AG08396 (cell line): ENCODE measurements around the gene ALCAM.
A peak's percentile ranks its signal among the peaks of the same experiment; 100 is the strongest.

ENCODE experiments used
- DNase-seq: peaks from one replicate; pipeline ENCODE4 v3.0.0; 2012; ENCODE audit warnings: low spot score, mixed read lengths

The ALCAM gene

DNA sequence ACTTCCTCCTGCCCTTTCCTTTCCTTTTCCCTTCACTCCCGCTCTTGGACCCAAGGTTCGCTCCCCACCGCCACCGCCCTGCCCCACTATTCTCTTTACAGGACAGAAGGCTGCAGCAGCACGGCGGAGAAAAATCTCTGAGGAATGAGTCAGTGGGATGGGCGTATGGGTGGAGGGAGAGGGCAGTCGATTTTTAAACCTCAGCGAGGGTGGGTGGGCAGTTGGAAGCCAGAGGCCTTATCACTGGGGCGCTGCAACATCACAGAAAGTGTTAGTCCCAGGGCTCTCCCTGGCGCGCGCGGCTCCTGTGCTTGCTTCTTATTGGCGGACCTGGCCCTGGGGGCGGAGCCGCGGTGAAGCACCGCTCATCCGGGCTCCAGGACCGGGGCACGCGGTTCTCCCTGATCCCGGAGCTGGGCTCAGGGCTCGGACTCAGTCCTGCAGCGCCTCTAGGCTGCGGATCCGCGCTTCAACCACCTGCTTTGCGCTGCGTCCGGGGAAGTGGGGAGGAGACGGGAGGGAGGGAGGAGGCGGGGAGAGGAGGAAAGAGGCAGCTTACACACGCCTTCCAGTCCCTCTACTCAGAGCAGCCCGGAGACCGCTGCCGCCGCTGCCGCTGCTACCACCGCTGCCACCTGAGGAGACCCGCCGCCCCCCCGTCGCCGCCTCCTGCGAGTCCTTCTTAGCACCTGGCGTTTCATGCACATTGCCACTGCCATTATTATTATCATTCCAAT lies at the start of gene ALCAM:
Gene ALCAM, plus strand, starts transcription at position 584 of the 737 bp plus-strand sequence.
- peak; percentile 91 for DNase-seq

DNA sequence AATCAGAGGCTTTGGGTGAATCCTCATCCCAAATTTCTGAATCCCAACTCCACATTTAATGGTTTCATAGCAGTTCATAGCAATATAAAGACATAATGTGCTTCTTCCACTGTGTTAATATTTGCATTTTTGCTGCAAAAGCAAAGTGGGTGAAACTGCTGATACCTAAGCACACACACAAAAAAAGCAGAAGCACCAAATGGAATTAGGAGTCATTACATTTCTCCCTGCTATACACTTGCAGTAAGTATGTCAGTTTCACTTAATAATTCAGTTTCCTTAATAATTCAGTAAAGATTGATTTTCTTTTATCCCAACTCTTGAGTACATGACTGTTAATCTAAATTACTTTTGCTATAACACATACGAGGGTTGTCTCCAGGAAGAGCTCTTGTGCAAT lies 48.9 kb upstream of the ALCAM start:
- no peak for DNase-seq

DNA sequence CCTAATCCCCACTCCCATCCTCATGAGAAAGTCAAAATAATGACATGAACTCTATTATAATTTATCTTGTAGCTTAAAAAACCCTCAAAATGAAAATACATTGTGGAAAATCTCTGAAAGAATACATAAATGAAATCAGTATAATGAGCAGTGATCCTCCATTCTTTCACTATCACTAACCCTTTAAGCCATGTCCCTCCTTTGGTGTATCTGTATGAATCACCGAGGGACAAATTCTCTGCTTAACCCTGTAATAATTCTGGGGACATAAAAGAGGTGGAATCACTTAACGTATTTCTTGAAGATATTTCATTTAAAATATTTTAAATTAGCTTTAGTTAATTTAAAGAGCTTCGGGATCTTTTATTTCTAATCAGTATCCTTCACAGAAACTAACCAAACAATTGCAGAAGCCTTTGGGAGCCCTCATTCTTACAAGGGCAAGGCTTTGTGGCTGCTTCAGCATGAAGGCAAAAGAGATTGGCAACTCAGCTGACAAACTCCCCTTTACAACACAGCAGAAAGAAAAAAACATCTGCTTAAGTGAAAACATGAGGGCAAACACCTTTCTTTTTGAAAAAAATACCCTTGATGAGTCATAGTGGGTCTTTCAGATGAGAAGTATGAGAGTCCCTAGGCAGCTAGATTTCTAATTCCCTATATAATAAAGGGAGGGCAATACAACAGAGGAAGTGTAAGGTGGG lies 44.0 kb upstream of the ALCAM start:
- DNase-seq, result no peak

DNA sequence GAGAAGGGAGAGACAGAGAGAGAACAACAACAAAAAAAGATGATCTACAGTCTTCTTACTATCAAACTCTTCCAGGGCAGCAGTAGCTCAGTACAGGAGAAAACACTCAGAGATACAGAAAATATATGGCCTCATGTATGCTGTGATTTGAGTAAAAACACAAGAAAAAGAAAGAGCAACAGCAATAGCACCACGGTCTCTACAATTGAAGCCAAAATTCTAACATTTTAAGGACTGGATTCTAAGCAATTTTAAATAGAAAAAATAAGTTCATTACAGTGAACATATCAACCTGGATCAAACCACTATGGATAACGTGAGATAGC lies 43.5 kb upstream of the ALCAM start:
- no peak for DNase-seq

DNA sequence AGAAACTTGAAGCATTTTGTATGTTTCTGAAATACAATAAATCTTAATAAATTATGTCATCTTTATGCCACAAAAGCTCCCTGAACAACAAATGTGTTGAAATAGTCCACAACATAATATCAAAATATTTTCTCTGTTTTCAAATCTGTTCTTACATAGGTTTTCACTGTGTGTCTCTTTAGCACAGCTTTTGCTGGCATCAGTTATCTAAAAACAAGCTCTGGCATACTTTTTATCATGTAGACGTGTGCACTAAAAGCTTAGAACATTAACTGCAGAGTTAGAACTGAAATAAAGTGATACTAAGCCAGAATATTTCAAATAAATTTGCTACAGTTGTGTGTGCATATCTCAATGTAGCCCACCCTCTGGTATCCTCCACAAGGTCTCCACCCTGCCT lies 41.8 kb upstream of the ALCAM start:
- DNase-seq, result no peak

DNA sequence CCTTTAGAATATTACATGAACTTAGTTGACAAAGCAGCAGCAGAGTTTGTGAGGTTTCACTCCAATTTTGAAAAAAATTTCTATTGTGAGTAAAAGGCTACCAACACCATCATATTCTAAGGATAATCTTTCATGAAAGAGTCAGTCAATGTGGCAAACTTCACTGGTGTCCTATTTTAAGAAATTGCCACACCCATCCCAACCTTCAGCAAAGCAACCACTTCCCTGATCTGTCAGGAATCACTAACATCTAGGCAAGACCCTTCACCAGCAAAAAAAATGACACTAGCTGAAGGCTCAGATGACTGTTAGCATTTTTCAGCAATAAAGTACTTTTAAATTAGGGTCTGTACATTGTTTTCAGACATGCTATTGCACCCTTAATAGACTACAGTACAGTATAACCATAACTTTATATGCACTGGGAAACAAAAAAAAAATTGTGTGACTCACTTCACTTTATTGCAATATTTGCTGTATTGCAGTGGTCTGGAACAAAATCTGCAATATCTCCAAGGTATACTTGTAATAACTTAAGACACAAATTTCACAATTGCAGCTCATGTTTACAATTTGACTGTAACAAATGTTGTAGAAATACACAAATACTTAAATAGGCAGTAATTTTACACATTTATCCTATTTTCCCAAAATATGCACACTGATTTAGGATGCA lies 38.9 kb upstream of the ALCAM start:
- no peak for DNase-seq

DNA sequence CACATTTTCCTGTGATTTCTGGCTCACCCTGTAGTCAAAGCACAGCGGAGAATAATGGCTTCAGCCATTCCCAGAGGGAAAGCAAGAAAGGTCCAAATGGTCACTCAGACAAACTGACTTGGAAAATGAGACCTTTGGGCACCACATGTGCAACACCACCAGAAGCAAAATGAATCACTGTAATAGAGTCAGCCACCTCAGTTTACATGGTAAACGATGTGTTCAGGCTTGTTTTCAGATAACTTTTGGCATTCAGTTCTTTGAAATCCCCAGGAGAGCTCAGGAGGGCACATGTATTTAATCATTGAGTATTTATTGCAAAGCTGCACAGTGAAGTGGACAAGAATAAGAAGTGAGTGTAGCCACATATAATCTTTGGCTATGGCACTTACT lies 38.4 kb upstream of the ALCAM start:
- DNase-seq, result no peak

DNA sequence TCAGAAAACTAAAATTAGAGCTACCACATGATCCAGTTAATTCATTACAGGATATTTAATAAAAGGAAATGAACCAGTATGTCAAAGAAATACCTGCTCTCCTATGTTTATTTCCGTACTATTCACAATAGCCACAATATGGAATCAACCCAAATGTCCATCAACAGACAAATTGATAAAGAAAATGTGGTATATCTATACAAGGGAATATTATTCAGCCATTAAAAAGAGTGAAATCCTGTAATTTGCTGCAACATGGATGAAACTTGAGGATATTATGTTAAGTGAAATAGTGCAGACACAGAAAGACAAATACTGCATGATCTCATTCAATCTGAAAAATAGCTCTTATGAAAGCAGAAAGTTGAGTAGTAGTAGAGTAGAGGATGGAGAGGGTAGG lies 33.7 kb upstream of the ALCAM start:
- no peak for DNase-seq

DNA sequence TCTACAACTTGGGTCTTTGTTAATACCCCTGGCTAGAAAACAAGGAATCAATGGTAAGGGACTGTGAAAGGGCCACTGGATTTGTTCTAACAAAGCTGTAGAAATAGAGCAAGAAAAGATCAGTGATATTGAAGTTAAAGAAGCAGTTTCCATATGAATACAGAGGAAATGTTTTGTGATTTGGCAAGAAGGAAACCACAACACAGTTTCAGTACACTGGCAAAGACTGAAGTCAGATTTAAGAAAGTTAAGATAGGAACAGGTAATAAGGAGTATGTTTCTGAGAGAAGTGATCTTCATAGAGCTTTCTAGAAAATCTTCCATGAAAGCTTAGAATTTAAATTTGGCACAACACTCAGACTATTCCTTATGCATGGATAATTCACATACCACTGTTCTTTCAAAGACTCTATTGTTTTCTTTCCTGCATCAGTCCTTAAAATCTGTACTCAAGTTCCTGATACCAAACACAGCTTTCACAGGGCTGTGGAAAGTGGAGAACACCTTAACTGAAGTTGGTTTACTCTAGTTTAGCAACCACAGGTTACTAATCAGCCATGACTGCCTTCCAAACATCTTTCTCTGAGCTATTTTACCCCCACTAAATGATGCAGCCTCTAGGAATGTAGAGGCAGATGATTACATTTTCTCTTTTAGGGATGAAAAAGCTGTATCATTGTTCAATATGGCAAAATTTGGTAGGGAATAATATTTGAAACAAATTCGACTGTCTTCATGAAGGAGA lies 32.4 kb upstream of the ALCAM start:
- peak; percentile 25 for DNase-seq

DNA sequence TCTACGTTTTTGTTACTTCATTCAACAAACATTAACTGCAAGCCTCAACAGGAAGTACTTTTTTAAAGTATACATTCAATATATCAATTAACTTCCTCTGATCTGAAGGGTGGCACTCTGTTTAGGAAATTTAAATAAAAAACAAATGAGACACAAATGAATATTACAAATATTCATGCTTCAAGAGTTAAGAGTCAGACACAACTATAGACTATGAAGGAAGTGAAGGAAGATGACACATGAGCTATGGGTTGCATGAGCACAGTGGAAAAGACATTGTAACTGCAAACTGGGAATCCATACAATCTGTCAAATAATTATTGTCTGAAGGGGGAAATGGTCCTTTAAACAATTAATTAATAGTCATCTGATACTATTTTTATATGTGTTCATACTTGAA lies 26.8 kb upstream of the ALCAM start:
- no peak for DNase-seq

DNA sequence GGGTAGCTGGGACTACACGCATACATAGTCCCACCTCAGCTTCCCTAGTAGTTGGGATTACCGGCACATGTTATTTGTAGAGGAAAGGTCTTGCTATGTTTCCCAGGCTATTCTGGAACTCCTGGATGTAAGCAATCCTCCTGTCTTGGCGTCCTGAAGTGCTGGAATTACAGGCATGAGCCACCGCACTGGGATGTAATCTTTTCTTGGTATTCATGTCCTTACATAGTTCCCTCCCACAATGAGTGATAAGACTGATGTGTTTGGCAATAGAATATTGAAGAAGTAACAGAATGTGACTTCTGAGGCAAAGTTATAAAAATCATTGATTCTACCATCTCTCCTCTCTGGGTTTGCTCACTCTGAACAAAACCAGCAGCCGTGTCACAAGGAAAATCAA lies 22.7 kb upstream of the ALCAM start:
- no peak for DNase-seq

DNA sequence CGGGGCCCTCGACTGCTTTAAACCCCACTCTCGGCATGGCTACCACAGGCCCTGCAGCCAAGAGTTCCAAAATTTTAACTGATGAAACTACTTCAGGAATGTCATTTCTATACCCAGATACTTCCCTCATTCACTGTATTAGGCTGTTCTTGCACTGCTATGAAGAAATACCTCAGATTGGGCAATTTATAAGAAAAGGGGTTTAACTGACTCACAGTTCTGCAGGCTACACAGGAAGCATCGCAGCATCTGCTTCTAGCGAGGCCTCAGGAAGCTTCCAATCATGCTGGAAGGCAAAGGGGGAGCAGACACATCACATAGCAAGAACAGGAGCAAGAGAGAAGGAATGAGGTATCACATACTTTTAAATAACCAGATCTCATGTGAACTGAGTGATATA lies 21.6 kb upstream of the ALCAM start:
- no peak for DNase-seq

DNA sequence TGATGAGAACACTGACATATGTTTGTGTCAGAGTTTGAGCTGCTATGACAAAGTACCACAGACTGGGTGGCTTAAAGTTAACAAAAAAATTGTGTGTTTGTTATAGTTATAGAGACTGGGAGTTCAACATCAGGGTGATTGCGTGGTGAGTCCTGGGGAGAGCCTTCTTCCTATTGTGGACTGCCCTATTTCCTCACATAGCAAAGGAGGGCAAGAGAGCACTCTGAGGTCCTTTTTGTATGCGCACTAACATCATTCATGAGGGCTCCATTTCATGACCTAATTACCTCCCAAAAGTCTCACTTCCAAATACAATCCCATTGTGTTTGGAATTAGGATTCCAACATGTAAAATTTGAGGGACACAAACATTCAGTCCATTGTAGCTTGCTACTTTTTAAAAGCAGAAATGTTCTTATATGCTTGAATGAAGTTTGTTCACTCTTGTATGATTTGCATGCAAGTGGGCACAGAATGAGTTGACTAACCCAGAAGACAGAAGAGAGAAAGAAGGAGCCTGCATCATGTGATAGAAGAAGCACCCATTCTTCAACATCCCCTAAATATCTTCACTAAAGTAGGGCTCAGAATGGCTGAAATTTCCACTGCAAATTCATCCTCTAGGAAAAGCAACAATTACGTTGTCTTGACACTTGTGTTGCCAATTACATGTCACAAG lies 18.9 kb upstream of the ALCAM start:
- DNase-seq, result no peak

DNA sequence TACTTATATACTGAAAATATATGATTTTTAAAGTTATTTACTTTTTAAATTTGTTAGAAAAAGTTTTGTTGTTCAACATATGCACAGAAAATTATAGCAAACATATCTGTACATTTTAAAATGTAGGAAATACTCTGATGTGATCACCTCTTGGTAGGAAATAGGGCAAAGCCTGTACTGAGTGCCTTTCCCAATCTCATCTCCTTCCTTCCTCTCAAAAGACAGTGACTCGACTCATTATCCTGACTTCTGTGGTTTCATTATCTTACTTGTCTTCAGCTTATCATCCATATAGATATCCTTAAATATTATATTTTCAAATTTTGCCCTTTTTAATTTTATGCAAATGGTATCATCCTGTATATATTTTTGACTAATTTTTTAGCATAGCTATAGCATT lies 18.4 kb upstream of the ALCAM start:
- DNase-seq, result no peak

DNA sequence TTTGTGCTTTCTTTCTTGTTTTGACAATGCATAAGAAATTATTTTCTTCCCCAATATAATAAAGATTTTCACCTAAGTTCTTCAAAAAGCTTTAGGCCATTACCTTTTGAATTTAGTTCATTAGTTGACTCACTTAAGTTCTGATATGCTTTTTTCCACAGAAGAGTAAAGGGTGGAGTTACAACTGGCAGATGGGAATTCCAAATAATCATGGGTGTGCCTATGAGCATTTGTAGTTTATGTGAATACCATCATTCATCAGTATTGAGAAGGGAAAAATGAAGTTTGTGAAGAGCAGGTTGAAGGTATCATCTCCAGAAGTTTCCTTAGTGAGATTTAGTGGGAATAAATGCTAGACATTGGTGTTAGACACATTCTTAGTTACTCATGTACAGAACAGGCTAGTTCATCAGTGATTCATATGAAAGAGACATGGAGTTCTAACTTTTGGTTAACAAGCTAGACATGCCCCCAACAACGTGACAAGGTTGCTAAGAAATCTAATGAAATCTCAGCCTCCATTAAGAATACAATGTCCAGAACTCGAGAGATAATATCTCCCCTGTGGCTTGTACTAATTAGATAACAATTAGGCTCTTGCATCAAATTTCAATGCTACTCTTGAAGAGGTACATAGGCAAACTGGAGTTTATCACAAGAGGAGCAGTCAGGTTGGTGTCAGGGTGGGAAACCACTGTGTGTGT lies 16.9 kb upstream of the ALCAM start:
- DNase-seq, result no peak

DNA sequence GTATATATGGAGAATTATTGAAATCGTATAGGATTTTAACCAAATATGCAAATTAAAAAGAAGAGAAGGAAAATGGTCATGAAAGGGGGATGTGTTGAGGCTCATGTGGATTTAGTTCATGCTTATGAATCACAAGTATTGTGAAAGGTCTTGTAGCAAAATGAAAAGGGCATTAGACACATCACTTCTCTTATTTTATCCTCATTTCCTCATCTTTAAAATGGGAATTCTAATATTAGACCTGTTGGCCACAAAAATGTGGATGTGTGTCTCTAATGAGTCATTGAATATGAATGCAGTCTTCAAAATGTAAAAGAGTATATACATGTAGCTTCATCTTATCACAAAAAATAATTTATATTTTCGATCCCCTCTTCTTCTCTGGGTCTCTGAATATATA lies 14.9 kb upstream of the ALCAM start:
- DNase-seq, result no peak

DNA sequence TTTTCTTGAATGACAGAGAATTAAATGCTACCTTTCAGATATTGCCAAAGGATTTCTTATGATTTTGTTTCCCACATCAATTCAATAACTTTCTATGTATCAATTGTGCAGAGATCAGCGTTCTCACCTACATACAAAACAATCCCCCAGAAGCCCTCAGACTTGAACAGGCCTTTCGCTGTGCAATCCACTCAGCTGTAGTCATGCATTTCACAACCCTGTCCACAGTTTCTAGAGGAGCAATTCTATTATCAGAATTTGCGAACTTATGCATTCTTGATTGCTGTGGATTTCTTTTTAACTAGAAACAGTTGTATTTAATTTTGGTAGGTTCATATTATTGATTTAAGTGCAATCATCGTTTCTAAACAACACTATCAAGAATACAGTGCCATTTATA lies 13.7 kb upstream of the ALCAM start:
- no peak for DNase-seq

DNA sequence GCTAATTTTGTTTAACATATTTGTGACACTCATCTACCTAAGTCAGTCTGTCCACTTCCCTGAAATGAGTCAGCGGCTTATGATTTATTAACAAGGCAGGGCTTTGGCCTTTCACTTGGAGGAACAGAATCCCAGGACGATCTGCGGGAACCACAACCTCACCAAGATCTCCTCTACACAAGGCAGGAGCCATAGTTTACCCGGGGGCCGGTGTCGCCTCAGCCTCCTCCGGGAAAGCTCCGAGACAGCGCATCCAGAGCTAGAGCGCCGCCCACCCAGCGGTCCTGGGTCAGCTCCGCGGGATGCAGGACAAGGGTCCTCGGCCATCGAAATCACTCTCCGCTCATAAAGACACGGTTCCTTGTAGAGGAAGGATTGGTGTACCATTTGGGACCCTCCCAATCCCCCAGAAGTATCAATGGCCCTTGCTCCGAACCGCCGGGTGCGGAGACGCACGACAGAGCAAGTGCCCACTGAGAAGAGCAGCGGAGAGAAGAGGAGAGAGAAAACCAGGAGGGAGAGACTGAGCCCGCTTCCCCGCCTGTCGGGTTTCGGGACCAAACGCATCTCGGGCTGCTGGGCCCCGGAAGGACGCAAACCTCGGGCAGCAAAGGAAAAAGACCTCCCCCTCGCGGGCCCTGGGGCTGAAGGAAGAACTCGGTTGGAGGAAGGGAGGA lies 13.1 kb upstream of the ALCAM start:
- no peak for DNase-seq

DNA sequence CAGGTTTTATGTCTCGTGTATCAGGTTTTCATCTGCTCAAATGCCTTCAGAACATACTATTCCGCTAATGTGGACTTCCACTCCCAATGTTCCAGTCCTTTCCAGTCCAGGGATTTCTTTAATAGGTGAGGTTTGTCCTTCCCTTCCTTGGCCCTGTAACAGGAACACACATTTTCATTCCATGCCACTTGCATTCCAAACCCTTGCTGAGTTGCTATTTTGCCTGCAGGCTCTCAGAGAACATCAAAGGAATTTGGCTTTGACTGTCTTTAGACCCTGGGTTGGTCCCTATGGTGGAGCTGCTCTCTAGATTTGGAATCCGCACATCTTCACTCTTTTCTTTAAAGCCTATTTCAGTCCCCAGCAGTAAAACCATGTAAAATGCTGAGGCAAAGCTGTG lies 12.3 kb upstream of the ALCAM start:
- DNase-seq, result no peak

DNA sequence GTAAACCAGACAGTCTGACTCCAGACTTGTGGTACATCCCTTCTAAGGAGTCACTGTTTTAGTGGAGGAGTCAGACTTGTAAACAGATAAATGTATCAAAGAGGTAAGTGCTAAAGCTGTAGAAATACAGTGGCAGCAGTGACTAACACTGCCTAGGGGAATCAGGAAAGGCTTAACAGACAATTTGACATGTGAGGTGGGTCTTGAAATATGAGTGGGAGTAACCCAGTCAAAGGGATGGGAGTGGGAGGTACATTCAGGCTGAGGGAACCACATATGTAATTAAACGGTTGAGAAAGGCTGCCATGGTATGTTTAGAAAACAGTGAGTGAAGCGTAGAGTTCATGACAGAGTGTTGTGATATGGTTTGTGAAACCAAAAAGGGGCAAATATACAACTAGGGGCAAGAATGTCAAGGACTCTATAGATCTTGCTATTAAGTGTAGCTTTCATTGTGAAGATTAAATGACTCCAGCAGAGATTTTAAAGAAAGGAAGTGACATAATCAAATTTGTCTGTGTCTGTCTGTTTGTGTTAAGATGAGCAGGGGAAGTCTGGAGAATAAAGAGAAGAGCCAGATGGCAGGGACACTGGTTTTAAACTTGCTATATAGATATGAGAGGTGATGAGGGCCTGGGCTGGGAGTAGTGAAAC lies 11.2 kb upstream of the ALCAM start:
- DNase-seq, result no peak

DNA sequence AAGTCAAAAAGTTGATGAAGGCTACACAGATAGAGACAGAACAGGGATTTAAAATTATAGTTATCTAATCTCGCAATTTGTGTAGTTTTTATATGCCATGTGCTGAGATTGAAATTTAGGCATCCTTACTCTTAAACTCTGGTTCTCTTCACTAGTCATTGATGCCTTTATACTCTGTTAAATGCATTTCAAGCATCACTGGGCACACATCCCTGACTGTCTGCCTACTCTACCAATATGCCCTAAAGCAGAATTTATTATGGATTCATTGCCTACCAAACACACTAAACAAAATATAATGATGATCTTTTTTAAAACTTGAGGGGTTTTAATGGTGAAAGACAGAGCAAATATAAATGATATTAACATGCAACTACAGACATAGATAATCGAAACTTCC lies 10.3 kb upstream of the ALCAM start:
- DNase-seq, result no peak
